ENCODE measurements around the gene ENO3. TPM values are rescaled to one million over a fixed set of nuclear protein-coding genes. Genes with fewer than 3 reads are reported as not detected.

The ENO3 gene
- total and polyA plus RNA-seq, 10 of the 15 experiments (the other 5 are each of a cell fraction or from before 2014, with no cell fraction given): 6.8 to 28.4 (median 17.0) TPM

GRCh38 chr17:4947411-4948165 lies 3.3 kb upstream of the ENO3 start (continued):
- TF ChIP-seq BACH1 (IDR thresholded peaks at IDR 0.05; ENCODE audit: borderline replicate concordance) (peak; percentile 72), CEBPZ (IDR thresholded peaks at IDR 0.05; ENCODE audit: low read depth, low read length) (no peak), ASH2L (IDR thresholded peaks at IDR 0.05; ENCODE audit: borderline replicate concordance, low read depth) (no peak), NR2F1 (conservative IDR thresholded peaks at IDR 0.05) (peak; percentile 45; the same call in 1 of the 2 replicates), GATAD2B (conservative IDR thresholded peaks at IDR 0.05; ENCODE audit: low read depth) (peak; percentile 69), ZNF207 (IDR thresholded peaks at IDR 0.05; ENCODE audit: borderline replicate concordance) (no peak), NFYA (IDR thresholded peaks at IDR 0.05; ENCODE audit: borderline replicate concordance, low read depth, low read length) (no peak), RAD51 (IDR thresholded peaks at IDR 0.05) (no peak), RAD21 (IDR thresholded peaks at IDR 0.05; ENCODE audit: insufficient read depth, low read depth, low read length) (no peak), RB1 (IDR thresholded peaks at IDR 0.05; ENCODE audit: borderline replicate concordance) (no peak; the same call in 1 of the 2 replicates), TCF7 (IDR thresholded peaks at IDR 0.05; ENCODE audit: borderline replicate concordance) (no peak), STAT1 (conservative IDR thresholded peaks at IDR 0.05) (no peak), PAX8 (IDR thresholded peaks at IDR 0.05) (no peak), TARDBP (IDR thresholded peaks at IDR 0.05; ENCODE audit: borderline replicate concordance) (no peak), JUND (IDR thresholded peaks at IDR 0.05; ENCODE audit: low read depth, low read length) (no peak), NBN (IDR thresholded peaks at IDR 0.05) (peak; percentile 39; the same call in 1 of the 2 replicates), IRF4 (IDR thresholded peaks at IDR 0.05; ENCODE audit: low read depth, low read length) (0 out of 2 replicates have a peak, but pooled peaks have one; percentile 18), GABPA (IDR thresholded peaks at IDR 0.05; ENCODE audit: low read depth) (no peak), SREBF1 (IDR thresholded peaks at IDR 0.05; ENCODE audit: low read length) (no peak), ZNF274 (IDR thresholded peaks at IDR 0.05; ENCODE audit: insufficient read depth, insufficient read length) (no peak), RBBP5 (conservative IDR thresholded peaks at IDR 0.05) (no peak), SUZ12 (IDR thresholded peaks at IDR 0.05; ENCODE audit: unreplicated experiment) (no peak), ESRRA (IDR thresholded peaks at IDR 0.05; ENCODE audit: low read length) (no peak)
- TF ChIP-seq, protein P1, sequence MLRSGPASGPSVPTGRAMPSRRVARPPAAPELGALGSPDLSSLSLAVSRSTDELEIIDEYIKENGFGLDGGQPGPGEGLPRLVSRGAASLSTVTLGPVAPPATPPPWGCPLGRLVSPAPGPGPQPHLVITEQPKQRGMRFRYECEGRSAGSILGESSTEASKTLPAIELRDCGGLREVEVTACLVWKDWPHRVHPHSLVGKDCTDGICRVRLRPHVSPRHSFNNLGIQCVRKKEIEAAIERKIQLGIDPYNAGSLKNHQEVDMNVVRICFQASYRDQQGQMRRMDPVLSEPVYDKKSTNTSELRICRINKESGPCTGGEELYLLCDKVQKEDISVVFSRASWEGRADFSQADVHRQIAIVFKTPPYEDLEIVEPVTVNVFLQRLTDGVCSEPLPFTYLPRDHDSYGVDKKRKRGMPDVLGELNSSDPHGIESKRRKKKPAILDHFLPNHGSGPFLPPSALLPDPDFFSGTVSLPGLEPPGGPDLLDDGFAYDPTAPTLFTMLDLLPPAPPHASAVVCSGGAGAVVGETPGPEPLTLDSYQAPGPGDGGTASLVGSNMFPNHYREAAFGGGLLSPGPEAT (IDR thresholded peaks at IDR 0.05; ENCODE audit: low read depth): peak; percentile 43
- TF ChIP-seq, protein P2, sequence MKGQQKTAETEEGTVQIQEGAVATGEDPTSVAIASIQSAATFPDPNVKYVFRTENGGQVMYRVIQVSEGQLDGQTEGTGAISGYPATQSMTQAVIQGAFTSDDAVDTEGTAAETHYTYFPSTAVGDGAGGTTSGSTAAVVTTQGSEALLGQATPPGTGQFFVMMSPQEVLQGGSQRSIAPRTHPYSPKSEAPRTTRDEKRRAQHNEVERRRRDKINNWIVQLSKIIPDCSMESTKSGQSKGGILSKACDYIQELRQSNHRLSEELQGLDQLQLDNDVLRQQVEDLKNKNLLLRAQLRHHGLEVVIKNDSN (IDR thresholded peaks at IDR 0.05; ENCODE audit: borderline replicate concordance, extremely low read length, insufficient read depth, low read depth, low read length): no peak
